Skeletal muscle satellite cell (primary cell): Measurements from ENCODE around the gene GBA2.
A peak's percentile ranks its signal among the peaks of the same experiment; 100 is the strongest.

Experiments
- H3K27me3 ChIP-seq: 2 replicates; pipeline ENCODE4 v1.7.0; 2013; ENCODE audit warnings: low read length; ENCODE audit not compliant: control insufficient read depth, insufficient read depth
- H3K36me3 ChIP-seq: 2 replicates; pipeline ENCODE4 v1.7.0; 2013; ENCODE audit warnings: mild to moderate bottlenecking, control low read depth, low read length; ENCODE audit not compliant: insufficient read depth
- H3K4me1 ChIP-seq: 2 replicates; pipeline ENCODE4 v1.7.0; 2013; ENCODE audit warnings: low read length; ENCODE audit not compliant: control insufficient read depth, insufficient read depth
- H3K4me2 ChIP-seq: 2 replicates; pipeline ENCODE4 v1.7.0; 2013; ENCODE audit warnings: mild to moderate bottlenecking, low read length
- H3K4me3 ChIP-seq: 2 replicates; pipeline ENCODE4 v1.7.0; 2013; ENCODE audit warnings: low read length
- H3K9ac ChIP-seq: 2 replicates; pipeline ENCODE4 v1.7.0; 2013; ENCODE audit warnings: mild to moderate bottlenecking, low read depth, low read length, moderate library complexity
- H3K9me3 ChIP-seq: replicated peaks from 2 replicates; pipeline ENCODE4 v1.7.0; 2013; ENCODE audit warnings: mild to moderate bottlenecking, control low read depth, low read length

The GBA2 gene

GRCh38 chr9:35726931-35727330 lies 22.1 kb downstream of the GBA2 start:
- Histone ChIP-seq H3K9ac (peak overlapping the region; percentile 96), H3K4me1 (peaks cover 43% of the 10 kb centered on the region)

GRCh38 chr9:35725362-35725761 lies 23.7 kb downstream of the GBA2 start:
- H3K9ac ChIP-seq: no peak overlapping the region
- peaks cover 39% of the 10 kb centered on the region for H3K4me1 ChIP-seq
- no peak overlapping the region for H3K4me3 ChIP-seq
- H3K27me3 ChIP-seq: no peaks in the 10 kb centered on the region
- peaks cover 70% of the 10 kb centered on the region for H3K36me3 ChIP-seq
- H3K9me3 ChIP-seq: no peaks in the 10 kb centered on the region
- H3K4me2 ChIP-seq: no peak overlapping the region

More at GRCh38 chr9:35726931-35727330, 22.1 kb downstream of the GBA2 start:
- Histone ChIP-seq H3K4me2 (peak overlapping the region; percentile 88), H3K4me3 (peak overlapping the region; percentile 84), H3K27me3 (no peaks in the 10 kb centered on the region), H3K9me3 (no peaks in the 10 kb centered on the region), H3K36me3 (peaks cover 54% of the 10 kb centered on the region)

- Histone ChIP-seq H3K9me3 (no peaks in the 10 kb centered on the region), H3K4me2 (no peak overlapping the region), H3K9ac (no peak overlapping the region), H3K27me3 (no peaks in the 10 kb centered on the region), H3K36me3 (peaks cover 80% of the 10 kb centered on the region), H3K4me1 (peaks cover 27% of the 10 kb centered on the region), H3K4me3 (no peak overlapping the region)
Measured at GRCh38 chr9:35723908-35724307, 25.1 kb downstream of the GBA2 start.

- H3K4me1 ChIP-seq: peaks cover 22% of the 10 kb centered on the region
- H3K4me2 ChIP-seq: no peak overlapping the region
- H3K36me3 ChIP-seq: peaks cover 80% of the 10 kb centered on the region
- no peaks in the 10 kb centered on the region for H3K9me3 ChIP-seq
- no peaks in the 10 kb centered on the region for H3K27me3 ChIP-seq
- no peak overlapping the region for H3K9ac ChIP-seq
- no peak overlapping the region for H3K4me3 ChIP-seq
Measured at GRCh38 chr9:35723426-35723825, 25.6 kb downstream of the GBA2 start.

- no peak overlapping the region for H3K4me2 ChIP-seq
- peaks cover 97% of the 10 kb centered on the region for H3K36me3 ChIP-seq
- H3K4me3 ChIP-seq: no peak overlapping the region
- no peak overlapping the region for H3K9ac ChIP-seq
- H3K27me3 ChIP-seq: no peaks in the 10 kb centered on the region
- no peaks in the 10 kb centered on the region for H3K9me3 ChIP-seq
- no peaks in the 10 kb centered on the region for H3K4me1 ChIP-seq
Measured at GRCh38 chr9:35719546-35719945, 29.5 kb downstream of the GBA2 start.

- Histone ChIP-seq H3K9ac (no peak overlapping the region), H3K4me2 (no peak overlapping the region), H3K4me3 (no peak overlapping the region), H3K4me1 (no peaks in the 10 kb centered on the region), H3K9me3 (no peaks in the 10 kb centered on the region), H3K27me3 (no peaks in the 10 kb centered on the region), H3K36me3 (peaks cover 97% of the 10 kb centered on the region)
Measured at GRCh38 chr9:35718721-35719511, 30.1 kb downstream of the GBA2 start.

GRCh38 chr9:35717132-35717870 lies 31.7 kb downstream of the GBA2 start:
- no peak overlapping the region for H3K4me3 ChIP-seq
- peaks cover 94% of the 10 kb centered on the region for H3K36me3 ChIP-seq
- no peaks in the 10 kb centered on the region for H3K9me3 ChIP-seq
- H3K4me2 ChIP-seq: no peak overlapping the region
- H3K4me1 ChIP-seq: no peaks in the 10 kb centered on the region
- H3K27me3 ChIP-seq: no peaks in the 10 kb centered on the region
- H3K9ac ChIP-seq: no peak overlapping the region

- H3K4me3 ChIP-seq: no peak overlapping the region
- no peaks in the 10 kb centered on the region for H3K27me3 ChIP-seq
- H3K36me3 ChIP-seq: peaks cover 94% of the 10 kb centered on the region
- no peak overlapping the region for H3K9ac ChIP-seq
- no peaks in the 10 kb centered on the region for H3K9me3 ChIP-seq
- H3K4me2 ChIP-seq: no peak overlapping the region
- H3K4me1 ChIP-seq: no peaks in the 10 kb centered on the region
Measured at GRCh38 chr9:35716230-35716629, 32.8 kb downstream of the GBA2 start.

- H3K4me2 ChIP-seq: no peak overlapping the region
- no peak overlapping the region for H3K4me3 ChIP-seq
- H3K27me3 ChIP-seq: no peaks in the 10 kb centered on the region
- H3K9me3 ChIP-seq: no peaks in the 10 kb centered on the region
- no peaks in the 10 kb centered on the region for H3K4me1 ChIP-seq
- no peak overlapping the region for H3K9ac ChIP-seq
- H3K36me3 ChIP-seq: peaks cover 91% of the 10 kb centered on the region
Measured at GRCh38 chr9:35714579-35715252, 34.3 kb downstream of the GBA2 start.

- H3K27me3 ChIP-seq: no peaks in the 10 kb centered on the region
Measured at GRCh38 chr9:35714123-35714522, 34.9 kb downstream of the GBA2 start.

GRCh38 chr9:35713578-35713977 lies 35.5 kb downstream of the GBA2 start:
- no peaks in the 10 kb centered on the region for H3K4me1 ChIP-seq
- H3K4me2 ChIP-seq: no peak overlapping the region
- no peaks in the 10 kb centered on the region for H3K9me3 ChIP-seq
- no peaks in the 10 kb centered on the region for H3K27me3 ChIP-seq
- H3K4me3 ChIP-seq: no peak overlapping the region
- H3K9ac ChIP-seq: no peak overlapping the region
- H3K36me3 ChIP-seq: peaks cover 88% of the 10 kb centered on the region

More at GRCh38 chr9:35714123-35714522, 34.9 kb downstream of the GBA2 start:
- Histone ChIP-seq H3K9me3 (no peaks in the 10 kb centered on the region), H3K4me1 (no peaks in the 10 kb centered on the region), H3K36me3 (peaks cover 88% of the 10 kb centered on the region), H3K4me2 (no peak overlapping the region), H3K9ac (no peak overlapping the region), H3K4me3 (no peak overlapping the region)
